GM12865 (cell line): Measurements from ENCODE around the gene WTAP.
"Not testable (repeated sequence)": the region's sequence is repeated elsewhere in the genome, so short reads cannot be mapped to it uniquely, and the experiment has no call there.

ENCODE experiments used
- DNase-seq: peaks from one replicate; pipeline ENCODE4 v3.0.0; 2010; ENCODE audit warnings: low read depth
- H3K4me3 ChIP-seq: 2 replicates; pipeline ENCODE4 v1.5.1; 2011; ENCODE audit warnings: mild to moderate bottlenecking, low read depth, low read length, control low read depth
- CTCF ChIP-seq: IDR thresholded peaks from 2 replicates; pipeline ENCODE4 v1.5.1; 2011; ENCODE audit warnings: low read length, control low read depth, low read depth, inconsistent platforms; ENCODE audit not compliant: insufficient read depth; ENCODE audit errors: missing control alignments

Gene WTAP

GRCh38 chr6:159693894-159694545 lies 33.3 kb upstream of the WTAP start:
- peak overlapping the region; percentile 77 for H3K4me3 ChIP-seq
- DNase-seq: peak; percentile 47
- no peak for TF ChIP-seq CTCF

DNA sequence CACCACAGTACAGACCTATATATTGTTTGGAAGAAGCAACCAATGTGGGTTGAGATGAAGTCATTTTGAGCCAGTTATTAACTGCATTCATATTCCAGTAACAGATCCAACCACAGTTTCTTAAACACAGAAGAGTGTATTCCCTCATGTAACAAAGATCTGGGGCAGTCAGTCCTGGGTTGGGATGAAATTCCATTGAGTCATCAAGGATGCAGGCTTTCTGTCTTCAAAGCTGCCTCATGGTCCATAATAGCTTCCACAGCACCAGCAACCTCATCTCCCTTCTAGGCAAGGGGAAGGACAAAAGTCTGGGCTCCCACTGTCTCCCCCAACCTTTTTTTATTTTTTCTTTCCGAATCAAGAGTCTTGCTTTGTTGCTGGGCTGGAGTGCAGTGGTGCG lies 31.3 kb upstream of the WTAP start:
- no peak for TF ChIP-seq CTCF
- H3K4me3 ChIP-seq: no peak overlapping the region
- no peak for DNase-seq

GRCh38 chr6:159700970-159701369 lies 26.3 kb upstream of the WTAP start:
- H3K4me3 ChIP-seq: no peak overlapping the region
- TF ChIP-seq CTCF: no peak
- DNase-seq: no peak

GRCh38 chr6:159701413-159701999 lies 25.8 kb upstream of the WTAP start:
- no peak for TF ChIP-seq CTCF
- DNase-seq: no peak
- H3K4me3 ChIP-seq: no peak overlapping the region

DNA sequence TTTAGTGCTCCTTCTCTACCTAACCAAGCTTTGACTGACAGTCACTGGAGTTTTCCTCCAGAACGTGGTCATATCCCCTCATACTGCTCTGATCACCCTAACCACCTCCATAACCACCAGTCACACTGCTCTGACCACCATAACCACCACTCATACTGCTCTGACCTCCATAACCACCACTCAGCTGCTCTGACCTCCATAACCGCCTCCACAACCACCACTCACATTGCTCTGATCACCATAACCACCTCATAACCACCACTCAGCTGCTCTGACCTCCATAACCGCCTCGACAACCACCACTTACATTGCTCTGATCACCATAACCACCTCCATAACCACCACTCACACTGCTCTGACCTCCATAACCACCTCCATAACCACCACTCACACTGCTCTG lies 16.7 kb upstream of the WTAP start:
- not testable (repeated sequence) for DNase-seq, H3K4me3 ChIP-seq

GRCh38 chr6:159712389-159712788 lies 14.9 kb upstream of the WTAP start:
- not testable (repeated sequence) for H3K4me3 ChIP-seq

DNA sequence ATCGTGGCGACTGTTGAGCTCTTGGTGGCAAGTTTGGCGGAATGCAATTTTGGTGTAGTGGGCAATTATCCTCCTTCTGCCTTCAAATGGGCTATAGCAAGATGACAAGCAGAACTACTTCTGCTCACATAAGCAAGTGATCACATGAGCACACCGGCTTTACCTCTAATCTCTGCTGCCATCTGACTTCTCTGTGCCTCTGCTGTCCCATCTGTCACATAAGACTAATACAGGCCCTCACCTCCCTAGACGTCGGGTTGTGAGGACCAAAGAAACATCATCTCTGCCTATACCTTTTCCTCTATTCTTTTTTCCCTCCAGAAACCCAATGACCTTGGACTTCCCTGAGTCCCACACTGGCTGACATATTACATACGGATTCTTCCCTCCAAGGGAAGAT lies 13.3 kb upstream of the WTAP start:
- DNase-seq: no peak
- no peak overlapping the region for H3K4me3 ChIP-seq
- no peak for TF ChIP-seq CTCF

More at GRCh38 chr6:159712389-159712788, 14.9 kb upstream of the WTAP start:
- DNase-seq: not testable (repeated sequence)

DNA sequence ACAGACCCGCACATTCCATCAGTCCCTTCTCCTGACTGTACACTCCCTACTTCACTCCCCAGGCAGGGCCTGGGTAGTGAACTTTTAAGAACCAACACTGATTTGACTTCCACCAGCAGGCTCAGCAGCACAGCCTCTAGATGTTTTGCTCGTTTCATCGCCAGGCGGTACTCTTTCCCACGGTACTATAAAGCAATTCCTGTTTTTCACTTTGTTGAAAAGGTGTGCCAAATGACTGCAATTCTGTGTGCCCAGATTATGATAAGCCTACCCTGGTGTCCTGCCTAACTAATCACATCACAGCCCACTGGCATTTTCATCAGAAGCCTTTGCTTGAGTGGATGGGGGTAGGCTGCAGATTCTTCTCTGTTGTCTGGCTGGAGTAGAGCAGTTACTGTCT lies 12.9 kb upstream of the WTAP start:
- TF ChIP-seq CTCF: no peak
- no peak for DNase-seq
- no peak overlapping the region for H3K4me3 ChIP-seq
